Neural cell (in vitro differentiated cells): ENCODE results near the gene MRPS26. TPM values are rescaled to one million over a fixed set of nuclear protein-coding genes. Genes with fewer than 3 reads are reported as not detected.
"Not testable (repeated sequence)": the region's sequence is repeated elsewhere in the genome, so short reads cannot be mapped to it uniquely, and the experiment has no call there.

ENCODE experiments used
- H2AFZ ChIP-seq: fragments of 200-600, 300-800 bp; sonication (generic), shearing (Covaris generic); 2 replicates; pipeline ENCODE4 v1.6.0; 2014; ENCODE audit warnings: low read depth, mild to moderate bottlenecking, antibody characterized with exemption, low read length, moderate library complexity
- H3F3A ChIP-seq: fragments of 200-600 bp; shearing (Covaris generic); 2 replicates; pipeline ENCODE4 v1.6.1; 2016; ENCODE audit warnings: mild to moderate bottlenecking, moderate library complexity, mixed read lengths, antibody characterized with exemption, low read length; ENCODE audit not compliant: insufficient read depth, poor library complexity, severe bottlenecking
- H3K27ac ChIP-seq: fragments of 200-600, 300-800 bp; sonication (generic), shearing (Covaris generic); 2 replicates; pipeline ENCODE4 v1.5.1; 2014; ENCODE audit warnings: mild to moderate bottlenecking, low read length, moderate library complexity
- H3K27me3 ChIP-seq: fragments of 300-800, 200-600 bp; sonication (generic), shearing (Covaris generic); 2 replicates; pipeline ENCODE4 v1.6.0; 2014; ENCODE audit warnings: mild to moderate bottlenecking, low read depth, low read length, moderate library complexity; ENCODE audit not compliant: insufficient read depth
- H3K36me3 ChIP-seq: fragments of 300-800, 200-600 bp; sonication (generic), shearing (Covaris generic); 2 replicates; pipeline ENCODE4 v1.5.1; 2014; ENCODE audit warnings: mild to moderate bottlenecking, antibody characterized with exemption, low read length, moderate library complexity; ENCODE audit not compliant: insufficient read depth
- H3K4me2 ChIP-seq: fragments of 300-800, 200-600 bp; sonication (generic), shearing (Covaris generic); 2 replicates; pipeline ENCODE4 v1.6.0; 2014; ENCODE audit warnings: mild to moderate bottlenecking, low read length
- H3K4me3 ChIP-seq: fragments of 300-800, 200-600 bp; sonication (generic), shearing (Covaris generic); 2 replicates; pipeline ENCODE4 v1.5.1; 2014; ENCODE audit warnings: mild to moderate bottlenecking, low read length, moderate library complexity
- H3K79me2 ChIP-seq: fragments of 200-600 bp; shearing (Covaris generic); replicated peaks from 2 replicates; pipeline ENCODE4 v1.6.0; 2014; ENCODE audit warnings: mild to moderate bottlenecking, low read length, moderate library complexity; ENCODE audit not compliant: insufficient read depth
- H3K9ac ChIP-seq: fragments of 300-800, 200-600 bp; sonication (generic), shearing (Covaris generic); 2 replicates; pipeline ENCODE4 v1.6.1; 2016; ENCODE audit warnings: mild to moderate bottlenecking, low read length, mixed read lengths
- H3K9me2 ChIP-seq: fragments of 200-600 bp; shearing (Covaris generic); 2 replicates; pipeline ENCODE4 v1.6.1; 2016; ENCODE audit warnings: mild to moderate bottlenecking, low read length, mixed read lengths; ENCODE audit not compliant: insufficient read depth
- H3K9me3 ChIP-seq: fragments of 200-600, 300-800 bp; sonication (generic), shearing (Covaris generic); 2 replicates; pipeline ENCODE4 v1.6.1; 2016; ENCODE audit warnings: mild to moderate bottlenecking, mixed run types, low read length, moderate library complexity, mixed read lengths
- H4K20me1 ChIP-seq: fragments of 200-600 bp; shearing (Covaris generic); 2 replicates; pipeline ENCODE4 v1.6.1; 2016; ENCODE audit warnings: mild to moderate bottlenecking, mixed run types; ENCODE audit not compliant: insufficient read depth
- CTCF ChIP-seq: fragments of 450-650 bp; IDR thresholded peaks from 2 replicates; pipeline ENCODE4 v1.5.1; 2014; ENCODE audit warnings: antibody characterized with exemption, mild to moderate bottlenecking, moderate library complexity; ENCODE audit not compliant: poor library complexity, severe bottlenecking
- EP300 ChIP-seq: fragments of 450-650 bp; conservative IDR thresholded peaks from 2 replicates; pipeline ENCODE4 v1.6.1; 2014; ENCODE audit warnings: antibody characterized with exemption, mild to moderate bottlenecking, moderate library complexity; ENCODE audit not compliant: poor library complexity, severe bottlenecking
- EZH2 ChIP-seq: fragments of 200-600, 300-800 bp; shearing (Covaris generic), sonication (generic); IDR thresholded peaks from 2 replicates; pipeline ENCODE4 v1.6.1; 2014; ENCODE audit warnings: antibody characterized with exemption, low read length, borderline replicate concordance, mild to moderate bottlenecking; ENCODE audit not compliant: insufficient read depth, poor library complexity, severe bottlenecking
- MXI1 ChIP-seq: fragments of 450-650 bp; conservative IDR thresholded peaks from 2 replicates; pipeline ENCODE4 v1.6.1; 2014; ENCODE audit warnings: antibody characterized with exemption, mild to moderate bottlenecking; ENCODE audit not compliant: poor library complexity, severe bottlenecking
- POLR2AphosphoS5 ChIP-seq: IDR thresholded peaks from 2 replicates; pipeline ENCODE4 v1.6.1; 2012
- RAD21 ChIP-seq: fragments of 450-650 bp; conservative IDR thresholded peaks from 2 replicates; pipeline ENCODE4 v1.6.1; 2014; ENCODE audit warnings: antibody characterized with exemption, mild to moderate bottlenecking, moderate library complexity
- REST ChIP-seq: IDR thresholded peaks from 2 replicates; pipeline ENCODE4 v1.6.1; 2012; ENCODE audit warnings: borderline replicate concordance
- SMC3 ChIP-seq: fragments of 450-650 bp; conservative IDR thresholded peaks from 2 replicates; pipeline ENCODE4 v1.6.1; 2014; ENCODE audit warnings: antibody characterized with exemption, mild to moderate bottlenecking, moderate library complexity; ENCODE audit not compliant: poor library complexity
- TAF1 ChIP-seq: IDR thresholded peaks from 2 replicates; pipeline ENCODE4 v1.6.1; 2012; ENCODE audit warnings: low read depth
- polyA plus RNA-seq: library from polyadenylated mRNA; depleted of rRNA; stranded (reverse); fragments of >200 nt; gene quantifications from 2 replicates; pipeline ENCODE4 v1.2.3, GENCODE V29; 2014

The MRPS26 gene
- polyA plus RNA-seq, 1 donor from 2014 or later = 134 TPM

- Histone ChIP-seq H2AFZ (no peak overlapping the region), H3K79me2 (no peaks in the 10 kb centered on the region), H3K27ac (no peak overlapping the region), H3K9me3 (no peaks in the 10 kb centered on the region), H3F3A (no peaks in the 10 kb centered on the region), H4K20me1 (no peaks in the 10 kb centered on the region), H3K27me3 (peaks cover 24% of the 10 kb centered on the region), H3K4me3 (no peak overlapping the region), H3K9me2 (no peaks in the 10 kb centered on the region), H3K9ac (no peak overlapping the region), H3K4me2 (no peak overlapping the region), H3K36me3 (no peaks in the 10 kb centered on the region)
- no peak for TF ChIP-seq MXI1
- no peak for TF ChIP-seq POLR2AphosphoS5
- no peak for TF ChIP-seq CTCF
- no peak for TF ChIP-seq SMC3
- TF ChIP-seq REST = no peak
- TF ChIP-seq TAF1 = no peak
- no peak for TF ChIP-seq RAD21
- no peak for TF ChIP-seq EP300
- TF ChIP-seq EZH2 = no peak
Measured at GRCh38 chr20:3072530-3073250, 26.8 kb downstream of the MRPS26 start.

- not testable (repeated sequence) for H3K9me2 ChIP-seq, H3K4me2 ChIP-seq, H3K4me3 ChIP-seq, H3K79me2 ChIP-seq, H4K20me1 ChIP-seq, H3K36me3 ChIP-seq, H3F3A ChIP-seq, H3K9ac ChIP-seq, H3K9me3 ChIP-seq, H2AFZ ChIP-seq, H3K27ac ChIP-seq
- peaks cover 24% of the 10 kb centered on the region for H3K27me3 ChIP-seq
Measured at GRCh38 chr20:3073251-3073643, 27.4 kb downstream of the MRPS26 start.

GRCh38 chr20:3074812-3075211 lies 29.0 kb downstream of the MRPS26 start:
- Histone ChIP-seq H4K20me1 (no peaks in the 10 kb centered on the region), H3K27ac (no peak overlapping the region), H3K36me3 (no peaks in the 10 kb centered on the region), H3K79me2 (no peaks in the 10 kb centered on the region), H3K9ac (no peak overlapping the region), H3K27me3 (peaks cover 24% of the 10 kb centered on the region), H3K9me2 (no peaks in the 10 kb centered on the region), H3K4me3 (no peak overlapping the region), H3K4me2 (no peak overlapping the region), H3K9me3 (no peaks in the 10 kb centered on the region), H3F3A (no peaks in the 10 kb centered on the region), H2AFZ (no peak overlapping the region)
- TF ChIP-seq EZH2 (no peak), EP300 (no peak), CTCF (no peak), MXI1 (no peak), TAF1 (no peak), REST (no peak), SMC3 (no peak), RAD21 (no peak), POLR2AphosphoS5 (no peak)
